GM19438 (cell line): ENCODE measurements around the gene LRRC15.

Experiments used
- ATAC-seq: cut with Tn5 transposase; IDR thresholded peaks from one replicate; pipeline ENCODE4 v1.9.1; 2021; ENCODE audit warnings: low read depth; ENCODE audit not compliant: unreplicated experiment

Gene LRRC15

GRCh38 chr3:194305356-194306108 lies 64.0 kb downstream of the LRRC15 start:
- ATAC-seq, result no peak
